Measurements from ENCODE around the gene ZCCHC7.
"Not testable (repeated sequence)": the region's sequence is repeated elsewhere in the genome, so short reads cannot be mapped to it uniquely, and the experiment has no call there.

DNA sequence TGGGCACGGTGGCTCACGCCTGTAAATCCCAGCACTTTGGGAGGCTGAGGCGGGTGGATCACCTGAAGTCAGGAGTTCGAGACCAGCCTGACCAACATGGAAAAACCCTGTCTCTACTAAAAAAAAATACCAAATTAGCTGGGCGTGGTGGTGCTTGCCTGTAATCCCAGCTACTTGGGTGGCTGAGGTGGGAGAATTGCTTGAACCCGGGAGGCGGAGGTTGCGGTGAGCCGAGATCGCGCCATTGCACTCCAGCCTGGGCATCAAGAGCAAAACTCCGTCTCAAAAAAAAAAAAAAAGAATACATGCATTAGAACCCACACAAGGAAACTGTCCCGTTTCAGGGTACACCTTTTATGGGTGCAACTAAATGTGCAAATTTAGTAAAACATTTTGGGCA, 70.4 kb downstream of the ZCCHC7 start:
- TF ChIP-seq, protein P1, sequence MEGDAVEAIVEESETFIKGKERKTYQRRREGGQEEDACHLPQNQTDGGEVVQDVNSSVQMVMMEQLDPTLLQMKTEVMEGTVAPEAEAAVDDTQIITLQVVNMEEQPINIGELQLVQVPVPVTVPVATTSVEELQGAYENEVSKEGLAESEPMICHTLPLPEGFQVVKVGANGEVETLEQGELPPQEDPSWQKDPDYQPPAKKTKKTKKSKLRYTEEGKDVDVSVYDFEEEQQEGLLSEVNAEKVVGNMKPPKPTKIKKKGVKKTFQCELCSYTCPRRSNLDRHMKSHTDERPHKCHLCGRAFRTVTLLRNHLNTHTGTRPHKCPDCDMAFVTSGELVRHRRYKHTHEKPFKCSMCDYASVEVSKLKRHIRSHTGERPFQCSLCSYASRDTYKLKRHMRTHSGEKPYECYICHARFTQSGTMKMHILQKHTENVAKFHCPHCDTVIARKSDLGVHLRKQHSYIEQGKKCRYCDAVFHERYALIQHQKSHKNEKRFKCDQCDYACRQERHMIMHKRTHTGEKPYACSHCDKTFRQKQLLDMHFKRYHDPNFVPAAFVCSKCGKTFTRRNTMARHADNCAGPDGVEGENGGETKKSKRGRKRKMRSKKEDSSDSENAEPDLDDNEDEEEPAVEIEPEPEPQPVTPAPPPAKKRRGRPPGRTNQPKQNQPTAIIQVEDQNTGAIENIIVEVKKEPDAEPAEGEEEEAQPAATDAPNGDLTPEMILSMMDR (IDR thresholded peaks at IDR 0.05) = not testable (repeated sequence)
- TF ChIP-seq POLR2A, POLR2AphosphoS5 (IDR thresholded peaks at IDR 0.05): not testable (repeated sequence)
